HEK293 (cell line): Measurements from ENCODE around the gene LIPJ.

ENCODE experiments used
- CTCF ChIA-PET: fragments of 350-600 bp; formaldehyde crosslinking; extraction: SDS; loops from one replicate; lab custom pipeline; 2021; ENCODE audit warnings: antibody characterized with exemption; lab: Yijun Ruan, JAX
- POLR2A ChIA-PET: fragments of 300-600 bp; formaldehyde crosslinking; extraction: SDS; loops from one replicate; lab custom pipeline; 2020; ENCODE audit warnings: antibody characterized with exemption, inconsistent platforms; lab: Yijun Ruan, JAX
- H3K27ac ChIP-seq: fragments of 200-500 bp; sonication (Bioruptor generic); 2 replicates; pipeline ENCODE4 v1.5.1; 2014; ENCODE audit warnings: low read depth, low read length, control low read depth, inconsistent platforms; ENCODE audit errors: extremely low read depth
- H3K36me3 ChIP-seq, 2 experiments: fragments of 200-500 bp in 1 of 2; sonication (Bioruptor generic) in 1 of 2; 1 replicate in 1 of 2; 2 replicates in 1 of 2; pipeline ENCODE4 v1.5.1; 2014 to 2017; ENCODE audit warnings: inconsistent platforms in 2 of 2, low read length in 2 of 2; ENCODE audit not compliant: control insufficient read depth in 2 of 2, insufficient read depth in 1 of 2
- H3K4me1 ChIP-seq: fragments of 200-500 bp; sonication (Bioruptor generic); 2 replicates; pipeline ENCODE4 v1.5.1; 2014; ENCODE audit warnings: mild to moderate bottlenecking, low read length, inconsistent platforms; ENCODE audit not compliant: control insufficient read depth, insufficient read depth
- H3K4me3 ChIP-seq: 2 replicates; pipeline ENCODE4 v1.5.1; 2011; ENCODE audit warnings: low read depth, mild to moderate bottlenecking, control low read depth, low read length, moderate library complexity
- H3K9me3 ChIP-seq: fragments of 200-500 bp; sonication (Bioruptor generic); 2 replicates; pipeline ENCODE4 v1.5.1; 2014; ENCODE audit warnings: low read depth, low read length, inconsistent platforms; ENCODE audit not compliant: control insufficient read depth, insufficient read depth
- BCL6B ChIP-seq: fragments of 450-650 bp; formaldehyde crosslinking; IDR thresholded peaks from 2 replicates; pipeline ENCODE4 v1.5.1; 2017; ENCODE audit warnings: missing biosample characterization, missing genetic modification characterization
- EGR2 ChIP-seq: fragments of 450-650 bp; formaldehyde crosslinking; IDR thresholded peaks from 2 replicates; pipeline ENCODE4 v1.5.1; 2016; ENCODE audit warnings: low read depth, missing biosample characterization, missing genetic modification characterization
- KLF10 ChIP-seq: fragments of 450-650 bp; IDR thresholded peaks from 2 replicates; pipeline ENCODE4 v1.5.1; 2018; ENCODE audit warnings: missing biosample characterization, mild to moderate bottlenecking, missing genetic modification characterization
- SALL2 ChIP-seq: fragments of 450-650 bp; formaldehyde crosslinking; IDR thresholded peaks from 2 replicates; pipeline ENCODE4 v1.5.0; 2017; ENCODE audit warnings: missing biosample characterization, mild to moderate bottlenecking, missing genetic modification characterization, borderline replicate concordance
- TCF7L2 ChIP-seq: IDR thresholded peaks from 2 replicates; pipeline ENCODE4 v1.6.1; 2011; ENCODE audit warnings: low read depth, mild to moderate bottlenecking, inconsistent platforms, low read length, moderate library complexity, borderline replicate concordance
- YY1 ChIP-seq: fragments of 450-650 bp; formaldehyde crosslinking; IDR thresholded peaks from 2 replicates; pipeline ENCODE4 v1.5.1; 2018; ENCODE audit warnings: missing biosample characterization, missing genetic modification characterization
- ZBTB20 ChIP-seq: fragments of 450-650 bp; formaldehyde crosslinking; IDR thresholded peaks from 2 replicates; pipeline ENCODE4 v1.5.1; 2016; ENCODE audit warnings: missing biosample characterization, missing genetic modification characterization
- ZBTB21 ChIP-seq: fragments of 450-650 bp; formaldehyde crosslinking; IDR thresholded peaks from 2 replicates; pipeline ENCODE4 v1.5.1; 2017; ENCODE audit warnings: missing biosample characterization, missing genetic modification characterization
- ZNF112 ChIP-seq: fragments of 450-650 bp; formaldehyde crosslinking; IDR thresholded peaks from 2 replicates; pipeline ENCODE4 v1.5.0; 2017; ENCODE audit warnings: missing biosample characterization, missing genetic modification characterization
- ZNF133 ChIP-seq: fragments of 450-650 bp; formaldehyde crosslinking; IDR thresholded peaks from 2 replicates; pipeline ENCODE4 v1.5.1; 2016; ENCODE audit warnings: missing biosample characterization, missing genetic modification characterization
- ZNF148 ChIP-seq: fragments of 450-650 bp; formaldehyde crosslinking; IDR thresholded peaks from 2 replicates; pipeline ENCODE4 v1.5.0; 2017; ENCODE audit warnings: missing biosample characterization, missing genetic modification characterization, borderline replicate concordance
- ZNF292 ChIP-seq: fragments of 450-650 bp; formaldehyde crosslinking; IDR thresholded peaks from 2 replicates; pipeline ENCODE4 v1.5.1; 2016; ENCODE audit warnings: low read depth, missing biosample characterization, missing genetic modification characterization, borderline replicate concordance
- ZNF558 ChIP-seq: fragments of 450-650 bp; formaldehyde crosslinking; IDR thresholded peaks from 2 replicates; pipeline ENCODE4 v1.5.1; 2016; ENCODE audit warnings: missing biosample characterization, missing genetic modification characterization
- ZNF596 ChIP-seq: fragments of 450-650 bp; IDR thresholded peaks from 2 replicates; pipeline ENCODE4 v1.5.0; 2018; ENCODE audit warnings: missing biosample characterization, mild to moderate bottlenecking, missing genetic modification characterization, moderate library complexity
- TF ChIP-seq, protein P1 (sequence below): fragments of 450-650 bp; formaldehyde crosslinking; IDR thresholded peaks from 2 replicates; pipeline ENCODE4 v1.5.1; 2016; ENCODE audit warnings: missing biosample characterization, missing genetic modification characterization
- TF ChIP-seq, protein P2 (sequence below): fragments of 450-650 bp; formaldehyde crosslinking; optimal IDR thresholded peaks from 2 replicates; pipeline ENCODE3; 2016; ENCODE audit warnings: missing biosample characterization, mild to moderate bottlenecking, missing genetic modification characterization
- TF ChIP-seq, protein P3 (sequence below): fragments of 450-650 bp; formaldehyde crosslinking; IDR thresholded peaks from 2 replicates; pipeline ENCODE4 v1.5.1; 2016; ENCODE audit warnings: missing biosample characterization, missing genetic modification characterization, low read depth

Gene LIPJ

GRCh38 chr10:88651101-88651551, 64.6 kb downstream of the LIPJ start:
- CTCF ChIA-PET: interaction anchor here (0.6 to 1.5 kb wide), 4 partner anchors 13 to 159 kb away, joined by 3 to 7 read pairs (median 4); no protein-coding TSS in a partner anchor
- Histone ChIP-seq H3K9me3 (no peaks in the 10 kb centered on the region), H3K27ac (no peak overlapping the region), H3K36me3 (no peaks in the 10 kb centered on the region), H3K4me3 (no peak overlapping the region), H3K4me1 (no peaks in the 10 kb centered on the region)
- POLR2A ChIA-PET: no interaction called here
- TF ChIP-seq ZBTB21 (peak; percentile 39; the same call in 1 of the 2 replicates), ZBTB20 (tag by site-specific recombination) (no peak)

DNA sequence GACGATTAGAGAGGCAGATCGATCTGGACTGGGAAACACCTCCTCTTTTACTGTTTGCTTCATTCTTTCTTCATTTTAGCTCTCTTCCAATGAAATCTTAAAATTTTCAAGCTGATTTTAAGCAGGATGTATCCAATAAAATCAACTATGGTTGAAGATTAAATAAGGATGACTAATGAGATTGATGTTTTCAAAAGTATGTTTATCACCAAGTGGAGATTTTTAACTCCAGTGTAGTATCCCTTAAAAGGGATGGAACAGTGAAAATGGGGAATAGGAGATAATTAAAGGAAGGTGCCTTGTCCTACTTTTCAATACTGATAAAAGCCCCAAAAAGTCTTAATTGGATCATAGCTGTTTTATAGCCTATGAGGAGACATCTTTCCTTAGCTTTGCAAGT, 66.1 kb downstream of the LIPJ start:
- CTCF ChIA-PET: interaction anchor here (0.5 kb wide), 1 partner anchor 139 kb away, joined by 5 read pairs; no protein-coding TSS in a partner anchor
- Histone ChIP-seq H3K4me3 (no peak overlapping the region), H3K4me1 (no peaks in the 10 kb centered on the region), H3K27ac (no peak overlapping the region), H3K36me3 (no peaks in the 10 kb centered on the region), H3K9me3 (no peaks in the 10 kb centered on the region)
- POLR2A ChIA-PET: no interaction called here
- TF ChIP-seq ZNF558 (tag by site-specific recombination) (no peak), ZNF112 (tag by site-specific recombination) (no peak), KLF10 (tag by site-specific recombination) (no peak), ZNF596 (tag by site-specific recombination) (no peak), ZNF148 (tag by site-specific recombination) (no peak), BCL6B (no peak), ZNF292 (no peak), TCF7L2 (no peak), ZNF133 (no peak), SALL2 (tag by site-specific recombination) (no peak), YY1 (tag by site-specific recombination) (no peak), EGR2 (tag by site-specific recombination) (no peak)
- TF ChIP-seq, protein P1, sequence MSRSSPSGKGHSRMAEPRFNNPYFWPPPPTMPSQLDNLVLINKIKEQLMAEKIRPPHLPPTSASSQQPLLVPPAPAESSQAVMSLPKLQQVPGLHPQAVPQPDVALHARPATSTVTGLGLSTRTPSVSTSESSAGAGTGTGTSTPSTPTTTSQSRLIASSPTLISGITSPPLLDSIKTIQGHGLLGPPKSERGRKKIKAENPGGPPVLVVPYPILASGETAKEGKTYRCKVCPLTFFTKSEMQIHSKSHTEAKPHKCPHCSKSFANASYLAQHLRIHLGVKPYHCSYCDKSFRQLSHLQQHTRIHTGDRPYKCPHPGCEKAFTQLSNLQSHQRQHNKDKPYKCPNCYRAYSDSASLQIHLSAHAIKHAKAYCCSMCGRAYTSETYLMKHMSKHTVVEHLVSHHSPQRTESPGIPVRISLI (tag by site-specific recombination): no peak
- TF ChIP-seq, protein P2, sequence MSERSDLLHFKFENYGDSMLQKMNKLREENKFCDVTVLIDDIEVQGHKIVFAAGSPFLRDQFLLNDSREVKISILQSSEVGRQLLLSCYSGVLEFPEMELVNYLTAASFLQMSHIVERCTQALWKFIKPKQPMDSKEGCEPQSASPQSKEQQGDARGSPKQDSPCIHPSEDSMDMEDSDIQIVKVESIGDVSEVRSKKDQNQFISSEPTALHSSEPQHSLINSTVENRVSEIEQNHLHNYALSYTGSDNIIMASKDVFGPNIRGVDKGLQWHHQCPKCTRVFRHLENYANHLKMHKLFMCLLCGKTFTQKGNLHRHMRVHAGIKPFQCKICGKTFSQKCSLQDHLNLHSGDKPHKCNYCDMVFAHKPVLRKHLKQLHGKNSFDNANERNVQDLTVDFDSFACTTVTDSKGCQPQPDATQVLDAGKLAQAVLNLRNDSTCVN (tag by site-specific recombination): no peak
- TF ChIP-seq, protein P3, sequence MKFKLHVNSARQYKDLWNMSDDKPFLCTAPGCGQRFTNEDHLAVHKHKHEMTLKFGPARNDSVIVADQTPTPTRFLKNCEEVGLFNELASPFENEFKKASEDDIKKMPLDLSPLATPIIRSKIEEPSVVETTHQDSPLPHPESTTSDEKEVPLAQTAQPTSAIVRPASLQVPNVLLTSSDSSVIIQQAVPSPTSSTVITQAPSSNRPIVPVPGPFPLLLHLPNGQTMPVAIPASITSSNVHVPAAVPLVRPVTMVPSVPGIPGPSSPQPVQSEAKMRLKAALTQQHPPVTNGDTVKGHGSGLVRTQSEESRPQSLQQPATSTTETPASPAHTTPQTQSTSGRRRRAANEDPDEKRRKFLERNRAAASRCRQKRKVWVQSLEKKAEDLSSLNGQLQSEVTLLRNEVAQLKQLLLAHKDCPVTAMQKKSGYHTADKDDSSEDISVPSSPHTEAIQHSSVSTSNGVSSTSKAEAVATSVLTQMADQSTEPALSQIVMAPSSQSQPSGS: no peak
